ENCODE results near the gene UBE2D1.

Gene UBE2D1

DNA sequence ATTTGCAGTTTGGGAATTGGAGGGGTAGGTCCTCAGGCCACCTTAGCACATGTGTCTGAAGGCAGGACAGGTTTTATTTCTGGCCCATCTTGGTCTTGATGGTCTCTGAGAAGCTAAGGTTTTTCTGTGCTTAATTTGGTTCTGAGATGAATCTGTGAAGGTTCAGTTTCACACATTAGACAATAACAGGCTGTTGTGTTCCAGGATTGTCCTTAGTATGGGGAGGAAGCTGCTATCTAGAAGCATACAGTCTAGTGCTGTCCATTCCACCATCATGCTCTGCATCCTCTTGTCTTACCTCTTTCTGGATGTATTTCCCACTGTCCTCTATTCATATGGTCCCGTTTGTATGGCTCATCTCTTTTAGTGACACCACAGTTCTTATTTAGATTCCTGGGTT is 7.1 kb downstream of the UBE2D1 start:
- no peak for DNase-seq

DNA sequence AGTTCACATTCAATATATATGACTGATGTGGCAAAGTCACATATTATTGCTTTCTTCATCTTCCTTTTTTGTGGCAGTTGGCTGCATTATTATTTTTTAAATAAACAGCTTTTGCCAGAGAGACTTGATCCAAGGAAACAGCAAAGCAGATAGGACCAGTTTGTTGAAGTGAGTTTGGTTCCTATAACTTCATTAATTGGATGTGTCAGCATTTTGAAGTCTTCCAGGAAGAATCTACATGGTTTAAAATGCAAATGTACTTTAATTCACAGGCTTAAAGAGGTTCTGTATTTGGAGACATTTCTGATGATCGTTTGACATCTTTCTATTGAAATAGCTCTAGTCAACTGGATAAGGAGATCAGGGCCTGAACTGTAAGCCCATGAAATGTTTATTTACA is 13.2 kb downstream of the UBE2D1 start:
- DNase-seq = no peak

DNA sequence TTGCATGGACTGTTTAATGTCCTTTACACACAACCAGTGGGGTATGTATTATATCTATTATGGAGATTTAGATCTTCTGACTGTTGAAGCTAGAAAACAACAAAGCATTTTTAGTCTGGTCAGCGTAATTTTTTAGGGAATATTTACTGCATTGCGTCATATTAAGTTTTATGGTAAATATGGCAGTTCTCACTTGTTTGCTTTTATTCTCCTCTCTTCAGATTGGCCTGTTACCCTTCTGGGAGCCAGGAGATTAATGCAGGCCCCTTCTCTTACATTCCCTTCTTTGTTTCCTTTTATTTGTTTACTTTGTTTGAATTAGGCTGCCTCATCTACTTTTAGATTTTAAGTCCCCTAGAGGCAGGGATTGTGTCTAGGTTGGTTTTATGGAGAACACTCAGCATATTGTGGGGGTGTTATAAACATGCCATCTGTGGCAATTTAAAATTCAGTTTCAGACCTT is 13.8 kb downstream of the UBE2D1 start:
- DNase-seq = no peak

DNA sequence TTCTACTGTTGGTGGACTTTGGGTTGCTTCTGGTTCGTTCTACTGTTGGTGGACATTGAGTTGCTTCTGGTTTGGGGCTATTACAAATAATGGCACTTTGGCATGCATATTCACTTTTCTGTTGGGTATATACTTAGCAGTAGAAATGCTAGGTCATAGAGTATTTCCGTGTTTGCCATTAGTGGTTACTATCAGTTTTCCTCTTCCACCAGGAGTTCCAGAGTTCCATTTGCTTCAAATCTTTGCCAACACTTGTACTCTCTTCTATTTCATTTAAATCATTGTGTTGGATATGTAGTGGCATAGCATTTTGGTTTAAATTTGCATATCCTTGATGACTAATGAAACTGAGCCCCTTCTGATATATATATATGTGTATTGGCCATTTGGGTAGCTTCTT is 15.2 kb downstream of the UBE2D1 start:
- DNase-seq = no peak

DNA sequence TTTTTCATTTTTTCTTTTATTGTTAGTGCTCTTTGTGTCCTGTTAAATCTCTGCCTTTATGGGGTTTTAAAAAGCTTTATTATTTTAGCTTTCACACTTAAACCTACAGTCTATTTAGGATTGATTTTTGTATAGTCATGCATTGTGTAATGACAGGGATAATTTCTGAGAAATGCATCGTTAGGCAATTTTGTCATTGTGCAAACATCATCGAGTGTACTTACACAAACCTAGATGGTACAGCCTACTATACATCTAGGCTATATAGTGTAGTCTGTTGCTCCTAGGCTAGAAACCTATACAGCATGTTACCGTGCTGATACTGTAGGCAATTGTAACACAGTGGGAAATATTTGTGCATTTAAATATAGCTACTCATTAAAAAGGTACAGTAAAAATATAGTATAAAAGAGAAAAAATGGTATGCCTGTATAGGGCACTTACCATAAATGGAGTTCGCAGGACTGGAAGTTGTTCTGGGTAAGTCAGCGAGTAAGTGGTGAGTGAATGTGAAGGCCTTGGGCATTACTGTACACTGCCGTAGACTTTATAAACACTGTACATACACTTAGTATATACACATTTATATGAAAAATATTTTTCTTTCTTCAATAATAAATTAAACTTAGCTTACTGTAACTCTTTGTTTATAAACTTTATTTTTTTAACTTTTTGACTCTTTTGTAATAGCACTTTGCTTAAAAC is 16.0 kb downstream of the UBE2D1 start:
- peak; percentile 66 for DNase-seq

DNA sequence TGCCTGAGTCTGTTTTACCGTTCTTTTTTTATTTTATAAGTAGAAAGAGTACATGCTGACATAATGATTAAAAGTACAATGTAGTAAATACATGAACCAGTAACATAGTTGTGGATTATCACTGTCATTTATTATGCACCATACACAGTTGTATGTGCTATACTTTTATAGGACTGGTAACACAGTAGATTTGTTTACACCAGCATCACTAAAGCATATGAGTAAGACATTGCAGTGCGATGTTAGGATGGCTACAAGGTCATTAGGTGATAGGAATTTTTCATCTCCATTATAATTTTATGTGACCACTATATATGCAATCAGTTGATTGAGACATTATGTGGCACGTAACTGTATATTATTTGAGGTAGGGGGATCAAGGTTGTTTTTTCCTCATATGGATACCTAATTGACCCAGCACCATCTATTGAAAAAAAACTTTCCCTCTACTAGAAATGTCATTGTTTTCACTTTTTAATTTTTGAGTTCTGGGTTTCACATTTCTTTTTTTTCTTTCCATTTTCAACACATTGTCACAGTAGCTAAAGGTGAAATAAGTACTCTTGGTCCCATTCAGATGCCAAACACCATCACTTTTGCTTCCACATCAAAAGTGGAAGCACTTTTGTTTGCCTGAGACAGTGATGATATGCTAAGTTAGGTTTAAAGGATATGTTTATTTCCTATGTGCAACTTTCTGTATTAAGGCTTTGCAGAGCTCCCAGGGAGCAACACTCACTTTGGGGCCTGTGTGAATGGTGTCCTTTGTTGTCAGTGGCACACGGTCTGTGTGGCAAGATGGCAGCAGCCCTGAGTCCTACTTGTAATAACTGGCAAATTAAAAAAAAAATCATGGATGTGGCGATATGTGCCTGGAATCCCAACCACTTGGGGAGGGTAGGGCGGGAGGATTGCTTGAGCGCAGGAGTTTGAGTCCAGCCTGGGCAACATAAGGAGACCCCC is 17.1 kb downstream of the UBE2D1 start:
- no peak for DNase-seq

DNA sequence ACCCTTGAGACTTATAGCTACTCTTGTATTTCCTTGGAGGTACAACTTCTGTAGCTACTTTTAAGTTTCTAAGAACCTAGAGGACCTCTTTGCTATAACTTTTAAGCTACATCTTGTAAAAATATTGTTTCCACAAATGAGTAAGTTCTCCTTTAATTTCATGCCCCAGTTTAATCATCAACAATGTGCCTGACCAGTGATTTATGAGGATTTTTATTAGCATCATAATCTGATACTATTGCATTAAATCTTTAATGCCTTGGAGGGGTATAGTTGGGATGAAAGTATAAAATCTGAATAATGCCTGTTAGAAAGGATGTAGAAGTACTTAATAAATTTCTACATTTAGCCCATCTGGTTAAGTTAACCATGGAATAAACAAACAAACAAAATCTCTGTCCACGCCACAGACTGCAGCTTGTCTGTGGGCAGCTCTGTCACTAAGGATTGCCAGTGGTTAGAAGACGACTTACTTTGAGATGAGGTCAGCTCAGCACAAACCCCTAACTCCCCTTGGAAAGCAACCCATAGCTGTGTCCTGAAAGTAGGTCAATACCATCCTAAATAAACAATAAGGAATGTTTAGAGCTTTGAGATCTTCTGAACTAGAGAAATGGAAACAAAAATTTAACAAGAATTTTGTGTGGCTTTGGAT is 18.3 kb downstream of the UBE2D1 start:
- DNase-seq = no peak

DNA sequence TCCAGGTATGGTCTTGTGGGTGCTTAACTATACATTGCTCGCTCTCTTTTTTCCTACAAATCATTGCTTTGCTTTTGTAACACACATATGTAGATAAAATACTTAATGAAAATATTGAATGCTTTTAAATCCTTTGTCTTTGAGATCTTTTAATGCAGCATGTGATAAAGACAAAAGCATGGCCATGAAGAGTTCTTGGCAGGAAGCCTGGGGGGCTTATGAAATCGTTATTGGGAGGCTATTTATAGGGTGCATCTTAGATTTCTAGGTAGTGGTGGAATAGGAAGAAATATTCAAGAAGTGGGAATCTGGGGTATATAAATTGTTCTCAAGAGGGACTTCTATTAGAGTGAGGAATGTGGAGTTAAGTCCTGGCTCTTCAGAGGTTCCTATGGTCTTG is 21.9 kb downstream of the UBE2D1 start:
- DNase-seq = no peak

DNA sequence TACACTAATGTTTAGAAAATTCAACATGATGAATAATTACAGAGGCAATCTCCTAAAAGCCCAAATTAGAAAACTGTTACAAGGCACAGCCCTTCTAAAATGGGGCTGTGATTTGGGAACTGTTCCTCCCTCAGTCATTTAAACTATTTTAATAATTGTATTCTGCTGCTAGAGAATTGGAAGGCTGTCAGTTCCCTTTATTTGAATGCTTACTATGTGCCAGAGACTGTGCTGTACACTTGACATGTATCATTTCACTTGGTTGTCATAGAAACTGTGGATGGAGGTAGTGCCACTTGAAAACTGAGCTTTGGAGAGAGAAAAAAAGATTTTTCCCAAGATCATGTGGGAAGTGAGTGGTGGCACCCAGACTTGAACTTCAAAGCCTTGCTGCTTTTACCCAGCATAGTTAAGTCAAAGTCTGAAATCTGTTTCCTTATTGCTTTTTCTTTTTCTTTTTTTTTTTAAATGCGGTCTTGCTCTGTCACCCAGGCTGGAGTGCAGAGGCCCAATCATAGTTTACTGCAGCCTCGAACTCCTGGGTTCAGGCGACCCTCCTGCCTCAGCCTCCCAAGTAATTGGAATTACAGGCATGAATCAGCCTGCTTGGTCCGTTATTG is 23.6 kb downstream of the UBE2D1 start:
- DNase-seq = no peak

DNA sequence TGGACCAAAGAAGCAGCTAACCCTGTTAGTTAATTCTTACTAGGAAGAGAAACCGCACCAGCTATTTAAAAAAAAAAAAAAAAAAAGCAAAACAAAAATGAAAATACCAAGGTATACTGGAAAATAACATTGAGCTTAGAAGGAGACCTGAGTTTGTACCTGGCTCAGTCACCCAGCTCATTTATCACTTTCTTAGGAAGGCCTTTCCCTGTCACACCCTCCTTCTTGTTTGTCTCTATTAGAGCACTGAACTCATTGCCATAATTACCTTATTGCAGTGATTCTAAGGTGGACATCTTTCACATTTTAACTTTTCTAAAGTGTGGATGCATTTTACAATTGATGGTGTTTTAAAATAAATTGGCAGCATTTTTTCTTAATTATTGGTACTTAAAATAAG is 24.1 kb downstream of the UBE2D1 start:
- DNase-seq = no peak

DNA sequence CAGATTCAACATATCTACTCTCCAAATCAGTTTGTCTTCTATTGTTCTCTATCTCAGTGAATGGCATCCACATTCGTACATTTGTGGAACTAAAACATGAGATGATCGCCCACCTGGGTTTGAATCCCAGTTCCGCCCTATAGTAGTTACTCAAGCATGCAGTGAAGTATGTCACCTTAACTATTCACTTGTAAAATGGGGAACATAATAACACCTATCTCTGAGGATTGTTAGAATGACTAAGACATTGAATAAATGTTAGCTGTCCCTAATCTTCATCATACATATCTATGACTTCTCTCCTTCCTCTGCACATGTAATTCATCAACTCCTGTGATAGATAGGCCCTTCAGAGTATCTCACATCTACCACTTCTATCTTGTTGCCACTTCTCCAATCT is 24.7 kb downstream of the UBE2D1 start:
- DNase-seq = no peak

DNA sequence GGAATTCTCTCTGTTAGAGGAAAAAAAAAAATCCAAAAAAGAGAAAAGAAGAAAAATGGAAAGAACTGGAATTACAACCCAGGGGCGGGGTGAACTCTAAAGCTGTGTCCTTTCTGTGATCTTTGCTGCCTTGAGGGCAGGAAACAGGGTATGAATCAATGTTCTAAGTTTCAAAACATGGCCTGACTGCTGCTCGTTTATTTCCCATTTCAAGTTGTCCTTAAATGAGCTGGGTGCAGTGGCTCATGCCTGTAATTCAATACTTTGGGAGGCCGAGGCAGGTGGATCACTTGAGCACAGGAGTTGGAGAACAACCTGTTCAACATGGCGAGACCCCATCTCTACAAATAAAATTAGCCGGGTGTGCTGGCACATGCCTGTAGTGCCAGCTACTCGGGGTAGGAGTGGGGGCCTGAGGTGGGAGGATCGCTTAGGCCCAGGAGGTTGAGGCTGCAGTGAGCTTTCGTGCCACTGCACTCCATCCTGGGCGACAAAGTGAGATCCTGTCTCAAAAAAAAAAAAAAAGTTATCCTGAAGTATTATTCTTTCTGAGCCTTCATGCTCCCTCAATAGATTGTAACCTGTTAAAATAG is 25.7 kb downstream of the UBE2D1 start:
- no peak for DNase-seq

DNA sequence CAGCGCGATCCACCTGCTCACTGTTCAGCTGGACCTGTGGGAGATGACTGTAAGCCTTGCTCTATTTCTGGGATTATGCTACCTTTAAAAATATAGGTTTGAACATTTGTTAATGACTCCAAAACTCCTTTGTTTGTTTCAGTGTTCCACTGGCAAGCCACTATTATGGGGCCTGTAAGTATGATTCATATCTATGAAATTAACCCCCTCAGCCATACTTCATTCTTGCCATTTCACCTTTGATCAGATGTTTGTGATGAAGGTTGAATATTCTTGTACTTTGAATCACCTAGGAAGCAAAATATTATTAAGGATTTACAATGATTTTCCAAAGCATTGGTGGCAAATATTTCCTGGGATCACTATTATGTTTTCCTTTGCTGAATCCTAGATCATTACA is 26.5 kb downstream of the UBE2D1 start:
- no peak for DNase-seq

DNA sequence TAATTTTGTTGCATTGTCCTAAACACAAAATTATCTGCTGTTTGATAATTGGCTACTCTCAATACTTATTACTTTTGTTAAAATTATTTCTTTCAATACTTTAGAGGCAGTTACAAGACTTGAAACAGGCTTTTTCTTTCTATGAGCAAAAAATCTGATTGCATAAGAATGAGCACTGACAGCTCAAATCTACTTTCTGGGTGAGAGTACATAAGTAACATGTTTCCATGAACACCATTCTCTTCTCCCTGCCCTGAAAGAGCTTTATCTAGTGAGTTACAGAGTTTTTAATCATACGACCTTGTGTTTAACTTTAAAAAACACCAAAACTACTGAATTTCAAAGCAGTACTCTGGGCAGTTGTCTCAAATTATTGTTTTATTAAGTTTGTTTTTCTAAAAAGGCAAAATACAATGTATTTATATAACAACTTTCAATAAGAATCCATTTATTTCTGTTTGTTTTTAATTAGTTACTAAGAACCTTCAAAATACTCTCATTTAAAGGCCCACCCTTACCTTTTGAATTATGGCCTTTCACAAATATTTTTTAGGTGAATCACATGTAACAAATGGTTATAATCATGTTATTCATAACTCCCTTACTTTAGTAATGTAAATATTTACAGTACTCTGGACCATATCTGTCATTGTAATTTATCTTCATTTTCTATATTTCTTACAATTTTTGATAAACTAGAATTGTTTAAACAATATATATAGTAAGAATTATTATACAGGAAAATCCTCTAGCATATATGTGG is 27.4 kb downstream of the UBE2D1 start:
- DNase-seq = no peak

DNA sequence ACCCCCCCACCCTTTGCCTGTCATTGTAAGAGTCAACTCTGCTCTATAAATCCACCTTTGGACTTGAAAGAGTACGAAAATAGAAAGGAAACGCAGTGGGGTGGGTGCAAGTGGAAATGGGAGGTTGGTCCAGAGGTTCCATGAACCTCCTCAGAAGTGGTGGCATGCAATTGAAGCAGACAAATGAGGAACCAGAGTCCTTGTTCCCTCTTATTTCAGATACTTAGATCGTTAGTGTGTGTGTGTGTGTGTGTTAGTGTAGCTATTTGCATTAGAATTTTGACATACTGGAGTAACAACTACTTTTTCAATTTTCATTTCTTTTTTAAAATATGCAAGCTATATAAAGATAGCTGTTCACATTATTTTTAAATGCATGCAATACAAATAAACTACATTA is 32.3 kb downstream of the UBE2D1 start:
- DNase-seq = peak; percentile 40

DNA sequence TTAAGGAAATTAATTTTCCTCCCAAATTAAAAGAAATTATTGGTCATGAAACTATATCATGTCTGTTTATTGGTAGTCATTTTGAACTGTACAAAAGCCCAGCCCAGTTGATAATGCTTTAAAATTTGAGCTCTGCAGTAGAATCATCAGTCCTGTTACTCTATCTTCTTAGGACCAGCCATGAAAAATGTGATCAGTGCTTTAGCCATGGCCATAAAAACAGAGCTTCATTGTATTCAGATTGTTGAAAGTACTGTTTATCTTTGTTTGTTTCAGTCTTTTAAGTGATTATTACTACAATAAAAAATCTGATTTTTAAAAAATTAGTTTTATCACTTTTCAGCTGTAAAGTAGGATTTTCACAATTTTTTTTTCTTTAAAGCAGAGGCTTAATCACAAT is 36.7 kb downstream of the UBE2D1 start:
- no peak for DNase-seq

DNA sequence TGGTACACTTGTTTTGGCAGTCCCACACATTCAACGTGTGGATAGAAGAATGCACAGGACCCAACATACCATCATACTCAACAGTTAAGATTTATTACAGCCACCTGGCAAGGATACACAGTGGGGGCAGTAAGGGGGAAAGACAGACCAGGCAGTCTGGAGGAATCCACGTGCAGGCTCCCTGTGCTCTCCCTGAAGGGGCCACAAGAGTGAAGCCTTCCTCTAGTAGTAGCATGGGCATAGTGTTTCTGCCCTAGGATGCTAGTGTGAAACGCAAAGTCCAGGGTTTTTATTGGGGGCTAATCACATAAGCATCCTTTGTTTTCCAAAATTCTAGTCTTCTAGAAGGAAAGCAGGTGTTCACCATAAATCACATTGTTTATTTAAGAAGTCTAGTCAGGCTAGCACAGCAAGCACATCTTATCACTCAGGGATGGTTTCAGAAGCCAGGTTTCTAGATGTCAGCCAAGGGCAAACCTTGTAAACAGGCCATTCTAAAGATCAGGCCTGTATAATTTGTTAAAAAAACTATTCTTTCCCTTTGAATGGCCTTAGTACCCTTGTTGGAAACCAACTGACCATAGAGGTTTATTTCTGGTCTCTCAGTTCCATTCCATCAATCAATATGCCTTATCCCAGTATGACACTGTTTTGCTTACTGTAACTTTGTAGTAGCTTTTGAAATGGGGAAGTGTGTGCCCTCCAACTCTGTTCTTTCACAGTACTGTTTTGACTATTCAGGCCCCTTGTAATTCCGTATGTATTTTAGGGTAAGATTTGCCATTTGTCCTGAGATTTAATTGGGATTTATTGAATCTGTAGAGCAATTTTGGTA is 38.0 kb downstream of the UBE2D1 start:
- DNase-seq = no peak

DNA sequence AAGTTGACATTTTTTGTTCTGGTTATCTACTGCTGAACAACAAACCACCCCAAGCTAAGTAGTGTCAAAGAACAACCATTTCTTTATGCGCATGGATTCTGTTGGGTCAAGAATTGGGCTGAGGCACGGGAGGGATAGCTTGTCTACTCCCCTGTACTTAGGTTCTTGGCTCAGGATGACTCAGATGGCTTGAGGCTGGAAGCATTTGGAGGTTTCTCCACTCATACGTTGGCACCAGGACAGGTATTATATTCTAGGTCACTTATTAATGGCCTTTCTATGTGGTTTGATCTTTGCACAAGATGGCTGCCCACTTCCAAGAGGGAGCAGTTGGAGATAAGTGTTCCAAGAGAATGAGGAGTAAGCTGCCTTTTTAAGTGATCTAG is 38.6 kb downstream of the UBE2D1 start:
- no peak for DNase-seq

DNA sequence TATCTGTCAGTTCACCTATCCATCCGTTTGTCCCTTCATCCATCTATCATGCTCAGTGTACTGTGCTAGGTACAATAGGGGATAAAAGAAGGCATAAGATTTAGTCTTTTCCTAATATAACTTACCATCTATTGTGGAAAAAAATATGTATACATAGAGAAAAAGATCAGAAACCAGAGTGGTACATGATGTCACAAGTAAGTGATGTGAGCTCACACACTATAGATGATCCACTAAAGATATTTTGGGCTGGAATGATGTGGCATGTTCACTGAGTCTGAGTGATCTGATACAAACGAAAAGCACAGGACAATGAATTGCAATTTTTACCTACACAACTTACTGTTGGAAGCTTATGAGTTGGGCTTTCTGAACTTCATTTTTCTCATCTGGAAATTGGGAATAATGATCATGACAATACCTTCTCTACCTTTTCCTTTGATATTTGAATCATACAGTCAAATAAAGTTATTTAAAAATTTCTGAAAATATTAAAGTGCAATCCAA is 47.7 kb downstream of the UBE2D1 start:
- DNase-seq = no peak

DNA sequence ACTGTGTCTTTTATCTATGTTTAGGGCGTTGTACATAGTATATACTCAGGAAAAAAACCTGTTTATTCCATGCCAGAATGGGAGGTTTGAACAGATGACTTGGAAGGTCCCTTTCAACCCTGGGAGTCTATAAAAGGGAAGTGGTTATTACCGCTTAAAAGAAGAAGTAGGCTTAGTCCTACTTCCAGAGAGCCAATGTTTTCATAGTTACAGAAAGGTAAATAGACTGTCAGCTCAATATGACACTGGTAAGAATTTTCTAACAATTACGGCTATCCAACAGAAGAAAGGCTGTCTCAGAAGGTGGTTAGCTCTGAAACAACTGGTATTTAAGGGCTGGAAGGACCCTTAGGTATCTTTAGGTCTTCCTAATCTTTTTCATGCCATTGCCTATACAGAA is 49.3 kb downstream of the UBE2D1 start:
- peak; percentile 88 for DNase-seq

DNA sequence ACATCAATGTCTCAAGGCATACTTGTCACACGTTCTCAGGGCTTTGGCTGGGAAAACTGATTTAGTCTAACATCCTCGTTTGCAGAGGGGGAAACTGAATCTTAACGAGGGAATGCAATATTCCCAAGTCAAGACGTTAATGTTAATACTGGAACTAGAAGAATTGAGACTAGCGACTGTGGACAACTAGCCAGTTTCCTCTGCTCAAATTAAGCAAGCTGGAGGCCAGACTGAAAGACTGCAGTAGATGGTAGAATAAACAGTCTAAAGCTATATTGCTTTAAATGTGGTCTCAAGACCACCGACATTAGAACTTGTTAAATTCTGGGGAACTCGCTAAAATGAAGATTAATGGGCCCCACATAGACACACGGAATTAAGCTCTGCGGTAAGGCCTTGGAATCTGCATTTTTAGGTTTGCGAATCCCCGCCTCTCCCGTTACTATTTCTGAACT is 49.8 kb downstream of the UBE2D1 start:
- DNase-seq = no peak

All from hematopoietic multipotent progenitor cell treated with erythropoietin and hydrocortisone succinate and interleukin-3 and kit ligand, for 4 days (in vitro differentiated cells).